Peyer's patch (tissue), 4 donors: ENCODE data around the gene SRSF11. TPM values are rescaled to one million over a fixed set of nuclear protein-coding genes. Genes with fewer than 3 reads are reported as not detected.

Experiments used
- DNase-seq, 3 donors: peaks; one replicate each; pipeline ENCODE4 v3.0.0-alpha.2; 2017 to 2019
- H3K27ac ChIP-seq, 4 donors: fragments of 200-600 bp; sonication (generic); one replicate each; pipeline ENCODE4 v1.5.1; 2016 to 2019
- H3K27me3 ChIP-seq, 2 donors: fragments of 200-600 bp; sonication (generic); one replicate each; pipeline ENCODE4 v1.5.1; 2019
- H3K36me3 ChIP-seq, 3 donors: fragments of 200-600 bp; sonication (generic); one replicate each; pipeline ENCODE4 v1.5.1; 2016 to 2019
- H3K4me1 ChIP-seq, 4 donors: fragments of 200-600 bp; sonication (generic); one replicate each; pipeline ENCODE4 v1.5.1; 2016 to 2019
- H3K4me3 ChIP-seq, 4 donors: fragments of 200-600 bp; sonication (generic); 1 replicate in 3 of 4; 2 replicates in 1 of 4; pipeline ENCODE4 v1.5.1; 2016 to 2019; ENCODE audit warnings: mild to moderate bottlenecking in 1 of 4
- H3K9me3 ChIP-seq, 4 donors: fragments of 200-600 bp; sonication (generic); one replicate each; pipeline ENCODE4 v1.5.1; 2016 to 2019; ENCODE audit warnings: mild to moderate bottlenecking in 1 of 4
- POLR2A ChIP-seq, 2 donors: fragments of 450-650 bp; IDR thresholded peaks; one replicate each; pipeline ENCODE4 v1.5.1; 2017; ENCODE audit warnings: antibody characterized with exemption in 2 of 2, mild to moderate bottlenecking in 2 of 2, moderate library complexity in 2 of 2
- small RNA-seq, 2 donors: library from RNA; depleted of rRNA; stranded (forward); fragments of <200 nt; gene quantifications; one replicate each; pipeline ENCODE3, GENCODE V24; 2016
- total RNA-seq, 4 donors: library from RNA; depleted of rRNA; stranded (reverse); fragments of >200 nt; gene quantifications; one replicate each; pipeline ENCODE4 v1.1.0, GENCODE V29; 2016
- TF ChIP-seq, protein P1 (sequence below), 6 experiments: fragments of 450-650 bp in 4 of 6; fragments of 200-600 bp in 2 of 6; sonication (generic) in 1 of 6; IDR thresholded peaks; one replicate each; pipeline ENCODE4 v1.5.1; 2017 to 2019; ENCODE audit warnings: antibody characterized with exemption in 6 of 6, mild to moderate bottlenecking in 3 of 6, moderate library complexity in 1 of 6

The SRSF11 gene
- total RNA-seq, 4 donors from 2014 or later, result 130 to 1,005 (median 204) TPM

DNA sequence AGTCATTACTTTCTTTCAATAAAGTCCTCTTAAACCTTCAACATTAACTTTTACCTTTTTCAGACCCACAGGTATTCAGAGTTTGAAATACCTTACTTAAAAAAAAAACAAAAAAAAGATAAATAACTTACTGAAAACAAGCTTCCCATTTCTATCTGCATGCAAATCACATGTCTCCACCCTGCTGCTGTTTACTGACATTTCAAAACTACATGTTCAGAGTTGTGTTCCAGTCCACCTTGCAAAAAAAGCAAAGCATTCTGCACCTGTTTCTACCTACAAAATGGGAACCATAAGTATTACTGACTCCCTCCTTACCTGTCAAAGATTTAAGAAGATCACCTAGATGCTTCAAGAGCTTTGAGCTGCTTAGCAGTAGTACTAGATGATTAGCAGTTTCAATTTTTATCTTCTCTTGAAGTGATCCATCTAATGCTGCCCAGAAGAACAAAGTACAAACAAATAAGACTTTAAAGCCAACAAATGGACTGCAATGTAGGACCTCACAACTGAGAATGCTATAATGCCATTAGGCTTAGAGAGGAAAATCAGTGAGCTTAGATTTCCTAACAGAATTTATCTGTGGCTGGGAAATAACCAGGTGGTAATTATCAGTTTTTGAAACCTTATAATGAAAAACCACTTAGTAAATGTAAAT lies 72.1 kb downstream of the SRSF11 start:
- H3K4me3 ChIP-seq, result no peak overlapping the region
- H3K36me3 ChIP-seq, result peaks cover 0 to 52% (median 0%) of the 10 kb centered on the region in 3 donors
- no peaks in the 10 kb centered on the region for H3K4me1 ChIP-seq

GRCh38 chr1:70295749-70296148 lies 74.6 kb downstream of the SRSF11 start:
- Histone ChIP-seq H3K9me3 (no peaks in the 10 kb centered on the region), H3K4me1 (no peaks in the 10 kb centered on the region), H3K36me3 (peaks cover 0 to 57% (median 0%) of the 10 kb centered on the region in 3 donors), H3K27me3 (no peaks in the 10 kb centered on the region), H3K27ac (no peak overlapping the region), H3K4me3 (no peak overlapping the region)
- TF ChIP-seq POLR2A (IDR thresholded peaks at IDR 0.05), result no peak
- TF ChIP-seq, protein P1, sequence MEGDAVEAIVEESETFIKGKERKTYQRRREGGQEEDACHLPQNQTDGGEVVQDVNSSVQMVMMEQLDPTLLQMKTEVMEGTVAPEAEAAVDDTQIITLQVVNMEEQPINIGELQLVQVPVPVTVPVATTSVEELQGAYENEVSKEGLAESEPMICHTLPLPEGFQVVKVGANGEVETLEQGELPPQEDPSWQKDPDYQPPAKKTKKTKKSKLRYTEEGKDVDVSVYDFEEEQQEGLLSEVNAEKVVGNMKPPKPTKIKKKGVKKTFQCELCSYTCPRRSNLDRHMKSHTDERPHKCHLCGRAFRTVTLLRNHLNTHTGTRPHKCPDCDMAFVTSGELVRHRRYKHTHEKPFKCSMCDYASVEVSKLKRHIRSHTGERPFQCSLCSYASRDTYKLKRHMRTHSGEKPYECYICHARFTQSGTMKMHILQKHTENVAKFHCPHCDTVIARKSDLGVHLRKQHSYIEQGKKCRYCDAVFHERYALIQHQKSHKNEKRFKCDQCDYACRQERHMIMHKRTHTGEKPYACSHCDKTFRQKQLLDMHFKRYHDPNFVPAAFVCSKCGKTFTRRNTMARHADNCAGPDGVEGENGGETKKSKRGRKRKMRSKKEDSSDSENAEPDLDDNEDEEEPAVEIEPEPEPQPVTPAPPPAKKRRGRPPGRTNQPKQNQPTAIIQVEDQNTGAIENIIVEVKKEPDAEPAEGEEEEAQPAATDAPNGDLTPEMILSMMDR (IDR thresholded peaks at IDR 0.05), result no peak
- no peak for DNase-seq

More for the DNA sequence above, 72.1 kb downstream of the SRSF11 start:
- Histone ChIP-seq H3K27me3 (no peaks in the 10 kb centered on the region), H3K27ac (no peak overlapping the region), H3K9me3 (no peaks in the 10 kb centered on the region)
- no peak for TF ChIP-seq POLR2A (IDR thresholded peaks at IDR 0.05)
- TF ChIP-seq, protein P1 (IDR thresholded peaks at IDR 0.05), result no peak
- no peak for DNase-seq

DNA sequence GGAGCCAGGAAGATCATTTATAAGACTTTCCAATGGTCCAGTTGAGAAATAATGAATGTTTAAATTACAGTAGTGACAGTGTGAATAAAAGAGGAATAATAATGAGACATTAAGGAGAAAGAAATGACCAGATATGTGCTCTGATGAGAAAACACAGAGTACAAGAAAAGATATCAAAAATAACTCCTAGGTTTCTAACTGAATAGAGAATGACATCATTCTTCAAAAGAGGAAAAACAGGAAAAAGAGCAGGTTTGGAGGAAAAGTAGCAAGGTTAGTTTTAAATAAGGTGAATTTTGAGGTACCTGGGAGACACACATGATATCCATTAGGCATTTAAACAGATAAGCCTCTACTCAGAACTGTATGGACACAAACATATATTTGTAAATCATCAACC lies 78.3 kb downstream of the SRSF11 start:
- no peak for DNase-seq
- H3K4me3 ChIP-seq, result no peak overlapping the region
- H3K36me3 ChIP-seq, result peaks cover 0 to 23% (median 0%) of the 10 kb centered on the region in 3 donors
- TF ChIP-seq, protein P1 (IDR thresholded peaks at IDR 0.05), result no peak
- TF ChIP-seq POLR2A (IDR thresholded peaks at IDR 0.05), result no peak
- H3K27me3 ChIP-seq, result no peaks in the 10 kb centered on the region
- H3K4me1 ChIP-seq, result no peaks in the 10 kb centered on the region
- no peaks in the 10 kb centered on the region for H3K9me3 ChIP-seq
- no peak overlapping the region for H3K27ac ChIP-seq

Small RNA genes lying within 50 kb of the gene (small RNA-seq; reads per million reads assigned to genes)
- 0 to 0.19 reads per million in 2 donors for gene RN7SL242P

Other genes with a start within 250 kb of the SRSF11 start
- 10 to 100 TPM; 12.5 to 26.6 (median 18.5) TPM for gene LRRC40, start 15.8 kb upstream of the SRSF11 start, total RNA-seq
- 10 to 100 TPM; 21.2 to 52.0 (median 23.9) TPM for gene ANKRD13C, start 133.3 kb downstream of the SRSF11 start, total RNA-seq
- gene CTH, start 189.9 kb downstream of the SRSF11 start, total RNA-seq, result 1 to 10 TPM; 1.7 to 4.4 (median 2.8) TPM